K562 (cell line): ENCODE measurements around the gene CELF4.

Source experiments
- CTCF ChIP-seq, 3 experiments: IDR thresholded peaks in 2 of 3; conservative IDR thresholded peaks in 1 of 3; 2 replicates each; pipeline ENCODE4 v1.5.1; 2011 to 2012; ENCODE audit warnings: low read length in 3 of 3, mild to moderate bottlenecking in 3 of 3, control low read depth in 2 of 3, improper control_type of control experiment in 1 of 3, inconsistent platforms in 1 of 3, low read depth in 1 of 3, mixed read lengths in 1 of 3, moderate library complexity in 1 of 3; ENCODE audit not compliant: insufficient read depth in 2 of 3
- EZH2 ChIP-seq: IDR thresholded peaks from 2 replicates; pipeline ENCODE4 v1.6.1; 2012; ENCODE audit warnings: low read depth, mild to moderate bottlenecking, inconsistent platforms, low read length, borderline replicate concordance
- TAF1 ChIP-seq: IDR thresholded peaks from 2 replicates; pipeline ENCODE4 v1.6.1; 2011; ENCODE audit warnings: mild to moderate bottlenecking, low read length, moderate library complexity; ENCODE audit not compliant: insufficient read depth, control insufficient read depth, severe bottlenecking; ENCODE audit errors: extremely low read depth
- ZNF561 ChIP-seq: fragments of 450-650 bp; formaldehyde crosslinking; conservative IDR thresholded peaks from 2 replicates; pipeline ENCODE4 v1.4.0; 2020; ENCODE audit warnings: mild to moderate bottlenecking, moderate library complexity
- ZNF764 ChIP-seq: fragments of 250-450 bp; sonication (Bioruptor Pico); IDR thresholded peaks from 2 replicates; pipeline ENCODE4 v1.4.0; 2020; ENCODE audit warnings: low read depth, mild to moderate bottlenecking, moderate library complexity

- no peak for TF ChIP-seq ZNF561 (CRISPR knock-in tag)
- no peak for TF ChIP-seq ZNF764 (CRISPR knock-in tag)
- no peak for TF ChIP-seq CTCF (IDR thresholded peaks at IDR 0.05 in 2 of 3, conservative IDR thresholded peaks at IDR 0.05 in 1 of 3; ENCODE audit: insufficient read depth in 2 of 3, low read depth in 1 of 3, low read length in 3 of 3)
- TF ChIP-seq EZH2: no peak
- TF ChIP-seq TAF1: no peak
Measured at GRCh38 chr18:37318360-37319355, 246.9 kb downstream of the CELF4 start.
